Measurements from ENCODE around the gene PPP2R5C.

The PPP2R5C gene

GRCh38 chr14:101840649-101841369 lies 79.3 kb downstream of the PPP2R5C start:
- no peak for DNase-seq (ENCODE audit: low spot score)

- no peak for DNase-seq (ENCODE audit: low spot score)
Observed at GRCh38 chr14:101843038-101843437, 81.5 kb downstream of the PPP2R5C start.

DNA sequence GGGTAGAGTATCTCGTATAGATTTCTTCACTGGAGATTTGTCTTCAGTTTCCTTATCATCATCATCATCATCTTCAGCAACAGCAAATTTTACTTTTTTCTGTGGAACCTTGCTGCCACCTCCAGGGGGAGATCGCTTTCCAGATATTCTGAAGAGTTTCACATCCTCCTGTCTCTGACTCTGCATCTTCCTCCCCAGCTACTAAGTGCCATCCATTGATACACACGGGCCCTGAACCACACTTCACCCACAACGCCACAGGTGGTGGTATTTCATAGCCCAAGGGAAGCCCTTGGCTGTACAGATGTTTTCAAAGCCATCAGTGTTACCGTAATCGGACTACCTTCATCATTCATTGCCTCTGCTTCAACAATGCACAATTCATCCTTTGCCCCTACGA lies 82.2 kb downstream of the PPP2R5C start:
- DNase-seq (ENCODE audit: low spot score), result no peak

GRCh38 chr14:101844219-101844618 lies 82.7 kb downstream of the PPP2R5C start:
- DNase-seq (ENCODE audit: low spot score), result no peak

DNA sequence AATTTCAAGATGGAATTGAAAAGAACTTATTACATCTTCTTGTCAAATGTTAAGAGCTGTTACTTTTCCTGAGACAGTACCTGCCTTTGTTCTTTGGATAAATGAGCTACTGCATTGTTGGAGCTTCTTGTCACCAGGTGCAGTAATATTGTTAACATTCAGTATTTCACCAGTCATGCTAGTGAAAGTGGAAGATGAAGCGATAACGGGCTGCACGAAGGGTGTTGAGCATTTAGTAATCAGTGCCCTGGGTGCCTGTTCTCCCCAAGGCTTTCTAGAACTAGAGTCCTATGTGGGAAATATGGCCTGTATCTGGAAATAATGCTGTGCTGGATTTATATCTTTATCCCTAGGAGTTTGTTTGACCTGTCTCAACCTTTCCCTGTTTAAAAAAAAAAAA lies 83.2 kb downstream of the PPP2R5C start:
- DNase-seq (ENCODE audit: low spot score), result no peak

GRCh38 chr14:101845496-101845895 lies 84.0 kb downstream of the PPP2R5C start:
- no peak for DNase-seq (ENCODE audit: low spot score)

- no peak for DNase-seq (ENCODE audit: low spot score)
Observed at GRCh38 chr14:101845896-101846295, 84.4 kb downstream of the PPP2R5C start.

DNA sequence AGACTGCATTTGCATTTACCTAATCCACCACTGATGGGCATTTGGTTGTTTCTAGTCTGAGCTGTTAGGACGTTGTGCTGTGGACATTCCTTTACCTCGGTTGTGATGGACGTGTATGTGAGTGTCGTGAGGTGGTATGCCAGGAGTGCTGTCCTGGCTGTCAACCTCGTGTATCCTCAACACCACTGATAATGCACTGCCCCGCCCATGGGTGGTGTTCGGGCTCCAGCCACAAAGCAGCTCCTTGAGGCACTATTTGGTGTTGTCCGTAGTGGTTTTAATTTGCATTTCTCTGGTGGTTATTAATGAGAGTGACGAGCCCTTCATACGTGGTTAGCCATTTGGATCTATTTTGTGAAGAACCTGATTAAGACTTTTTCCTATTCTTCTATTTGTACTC lies 87.6 kb downstream of the PPP2R5C start:
- DNase-seq (ENCODE audit: low spot score), result no peak

DNA sequence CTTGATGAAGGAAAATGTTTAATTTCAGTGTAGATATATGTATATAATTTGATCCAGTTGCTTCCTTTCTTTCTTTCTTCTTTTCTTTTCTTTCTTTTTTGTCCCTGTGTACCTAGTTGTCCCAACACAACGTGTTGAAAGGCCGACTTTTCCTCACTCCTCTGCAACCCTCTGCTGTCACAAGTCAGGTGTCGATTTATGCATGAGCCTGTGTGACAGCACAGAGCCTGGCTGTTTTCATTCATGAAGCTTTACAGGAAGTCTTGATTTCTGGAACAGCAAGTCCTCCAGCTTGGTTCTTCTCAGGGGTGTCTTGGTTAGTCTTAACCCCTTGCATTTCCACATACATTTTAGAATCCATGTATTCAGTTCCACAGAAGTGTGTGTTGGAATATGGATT lies 88.1 kb downstream of the PPP2R5C start:
- DNase-seq (ENCODE audit: low spot score), result no peak

DNA sequence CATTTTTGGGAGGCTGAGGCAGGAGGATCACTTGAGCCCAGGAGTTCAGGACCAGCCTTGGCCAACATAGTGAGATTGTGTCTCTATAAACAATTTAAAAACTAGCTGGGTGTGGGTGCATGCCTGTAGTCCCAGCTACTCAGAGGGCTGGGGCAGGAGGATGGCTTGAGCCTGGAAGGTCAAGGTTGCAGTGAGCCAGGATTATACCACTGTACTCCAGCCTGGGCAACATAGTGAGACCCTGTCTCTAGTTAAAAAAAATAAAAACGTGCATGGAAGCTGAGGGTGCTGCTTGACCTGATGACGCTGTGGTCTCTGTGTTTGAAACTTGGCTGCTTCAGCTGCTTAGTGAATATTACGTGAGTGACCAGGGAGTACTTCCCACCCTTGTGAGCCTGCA lies 89.7 kb downstream of the PPP2R5C start:
- DNase-seq (ENCODE audit: low spot score), result no peak

GRCh38 chr14:101851736-101852405 lies 90.4 kb downstream of the PPP2R5C start:
- DNase-seq (ENCODE audit: low spot score), result no peak

DNA sequence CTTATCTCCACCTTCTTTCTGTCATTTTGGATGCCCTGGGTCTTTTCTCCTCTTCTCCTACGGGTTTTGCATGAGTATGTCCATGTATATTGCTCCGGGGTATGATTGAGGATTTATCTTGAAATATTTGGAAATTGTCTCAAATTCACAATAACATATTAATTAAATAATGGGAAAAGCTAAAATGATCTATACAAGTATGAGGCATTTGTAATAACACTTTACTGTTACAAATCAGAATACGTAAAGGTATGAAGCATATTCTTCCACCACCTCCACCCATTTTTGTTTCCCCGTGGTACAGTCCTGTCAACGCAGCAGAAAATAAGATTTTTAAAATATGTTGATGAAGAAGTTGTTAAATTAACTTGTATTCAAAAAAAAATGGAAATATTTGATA lies 91.3 kb downstream of the PPP2R5C start:
- no peak for DNase-seq (ENCODE audit: low spot score)

DNA sequence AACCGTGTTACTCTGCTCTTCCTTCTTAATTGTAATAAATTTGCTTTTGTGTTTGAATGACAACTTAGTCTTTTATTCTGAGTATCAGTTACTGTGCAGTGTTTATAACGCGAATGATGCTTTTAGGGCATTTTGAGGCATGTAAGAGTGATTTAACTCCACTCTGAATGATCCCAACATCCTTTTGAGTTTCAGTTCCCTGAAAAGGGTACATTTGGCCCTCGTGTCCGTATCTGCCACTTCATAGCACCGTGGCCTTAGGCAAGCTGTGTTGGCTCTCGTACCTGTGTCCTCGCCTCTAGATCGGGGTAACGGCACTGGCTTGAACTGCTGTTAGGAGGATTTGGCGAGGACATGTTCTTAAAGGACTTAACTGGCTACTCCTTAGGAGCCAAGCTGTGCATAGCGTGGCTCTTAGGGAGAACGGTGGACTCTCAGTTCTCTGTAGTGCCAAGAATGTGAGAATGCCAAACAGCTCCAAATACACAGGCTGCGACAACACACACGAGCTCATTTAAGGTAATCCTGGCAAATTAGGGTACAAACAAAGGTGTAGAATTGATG lies 92.0 kb downstream of the PPP2R5C start:
- DNase-seq (ENCODE audit: low spot score), result no peak

DNA sequence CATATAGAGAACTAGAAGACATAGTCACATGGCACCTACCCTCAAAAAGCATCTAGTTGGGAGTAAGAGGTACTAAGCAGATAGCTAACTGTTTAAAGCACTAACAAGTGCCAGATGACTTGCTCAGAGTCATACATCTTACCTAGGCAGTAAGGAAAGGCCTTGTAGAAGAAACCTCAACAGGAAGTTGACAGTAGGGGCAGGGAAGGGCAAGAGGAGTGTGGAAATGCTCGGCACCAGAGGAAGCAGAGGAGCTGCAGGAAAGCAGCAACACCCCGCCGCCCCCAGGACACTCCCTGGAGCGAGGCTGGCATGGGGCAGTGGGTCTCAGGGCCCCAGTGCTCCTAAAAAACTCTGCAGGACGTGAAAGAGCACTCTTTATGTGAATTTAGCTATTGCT lies 92.9 kb downstream of the PPP2R5C start:
- DNase-seq (ENCODE audit: low spot score), result no peak

DNA sequence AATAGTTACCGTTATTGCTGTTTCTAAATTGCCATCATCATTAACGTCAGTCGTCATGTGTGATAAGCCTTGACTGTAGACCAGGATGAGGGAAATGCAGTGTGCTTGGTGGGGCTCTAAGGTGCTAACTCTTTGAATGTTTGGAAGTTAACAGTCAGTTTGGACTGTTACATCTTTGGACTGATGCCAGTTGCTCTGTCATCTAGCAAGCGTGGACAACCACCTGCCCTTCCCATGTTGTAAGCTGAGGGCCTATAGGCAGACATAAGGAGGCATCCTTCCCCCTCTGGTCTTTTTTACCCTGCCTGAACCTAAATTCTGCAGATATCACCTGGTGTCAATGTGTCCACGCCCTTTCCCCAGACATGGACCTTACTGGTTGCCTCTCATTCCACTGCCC lies 94.4 kb downstream of the PPP2R5C start:
- no peak for DNase-seq (ENCODE audit: low spot score)

GRCh38 chr14:101856536-101856935 lies 95.0 kb downstream of the PPP2R5C start:
- no peak for DNase-seq (ENCODE audit: low spot score)

- DNase-seq (ENCODE audit: low spot score), result no peak
Observed at GRCh38 chr14:101857226-101857625, 95.7 kb downstream of the PPP2R5C start.

DNA sequence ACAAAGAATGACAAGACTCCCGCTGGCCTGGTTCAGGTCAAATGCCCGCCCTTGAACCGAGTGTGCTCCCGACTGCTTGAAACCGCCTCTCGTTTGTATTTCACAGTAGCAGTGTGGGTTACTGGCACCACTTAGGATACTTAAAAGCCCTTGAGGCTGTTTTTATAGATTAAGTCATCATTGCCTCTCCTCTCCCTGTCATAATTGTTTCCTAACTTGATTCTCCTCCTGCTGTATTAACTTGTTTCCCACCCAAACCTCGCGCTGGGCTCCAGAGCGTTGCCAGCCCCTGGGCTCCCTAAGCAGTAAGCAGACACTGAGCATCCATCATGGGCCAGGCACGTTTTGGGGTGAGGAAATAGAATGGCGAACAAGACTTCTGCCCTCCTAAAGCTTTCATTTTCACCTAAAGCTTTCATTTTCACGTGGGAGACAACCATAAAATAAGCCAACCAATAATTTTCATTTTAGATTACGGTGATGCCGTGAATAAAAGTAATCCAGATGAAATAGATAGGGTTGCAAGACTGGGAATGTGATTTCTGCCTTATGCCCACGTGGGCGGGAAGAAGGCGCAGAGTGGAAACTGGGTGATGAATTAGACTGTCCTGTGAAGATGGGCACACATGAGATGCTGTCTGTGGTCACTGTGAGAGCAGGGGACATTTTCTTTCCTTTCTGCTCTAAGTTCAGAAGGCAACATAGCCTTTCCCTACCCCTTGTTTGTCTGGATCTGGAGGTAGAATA lies 97.5 kb downstream of the PPP2R5C start:
- DNase-seq (ENCODE audit: low spot score), result no peak

DNA sequence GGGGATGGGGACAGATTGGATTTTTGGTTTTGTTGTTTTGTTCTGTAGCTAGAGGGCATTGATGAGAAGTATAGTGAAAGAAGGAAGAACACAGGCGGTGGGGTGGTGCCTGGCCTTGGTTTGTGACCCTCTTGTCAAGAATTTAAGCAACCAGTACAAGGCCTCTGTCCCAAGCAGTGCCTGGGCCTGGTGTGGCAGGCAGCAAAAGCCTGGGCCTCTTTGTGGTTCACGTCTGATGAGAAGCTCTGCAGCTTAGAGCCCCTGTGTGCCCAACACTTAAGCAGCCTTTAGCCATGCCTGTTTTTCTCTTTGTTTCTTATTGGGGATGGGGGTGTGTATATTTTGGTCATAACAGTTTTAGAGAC lies 98.0 kb downstream of the PPP2R5C start:
- DNase-seq (ENCODE audit: low spot score), result no peak

GRCh38 chr14:101859958-101860357 lies 98.4 kb downstream of the PPP2R5C start:
- DNase-seq (ENCODE audit: low spot score), result no peak

- DNase-seq (ENCODE audit: low spot score), result no peak
Observed at GRCh38 chr14:101861464-101861863, 100.0 kb downstream of the PPP2R5C start.

DNA sequence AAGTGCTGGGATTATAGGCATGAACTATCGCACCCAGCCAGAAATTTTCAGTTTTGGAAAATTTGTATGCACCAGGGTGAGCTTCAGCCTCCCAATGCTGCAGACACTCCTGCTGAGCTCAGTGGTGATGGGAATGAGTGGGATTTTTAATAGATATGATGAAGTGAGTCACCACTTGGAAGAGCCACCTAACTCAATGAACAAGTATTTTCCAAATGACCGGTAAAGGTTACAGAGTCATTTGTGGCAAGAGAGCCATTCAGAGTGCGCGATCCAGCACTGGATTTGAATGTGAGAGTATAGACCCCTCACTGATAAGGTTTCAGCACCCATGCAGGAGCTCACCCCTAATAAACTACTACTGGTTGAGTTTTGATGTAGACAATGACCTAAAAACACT lies 100.7 kb downstream of the PPP2R5C start:
- no peak for DNase-seq (ENCODE audit: low spot score)

- DNase-seq (ENCODE audit: low spot score), result no peak
Observed at GRCh38 chr14:101862711-101863110, 101.2 kb downstream of the PPP2R5C start.
